ENCODE results near the gene ZNF438. TPM values are rescaled to one million over a fixed set of nuclear protein-coding genes. Genes with fewer than 3 reads are reported as not detected.
"Not testable (repeated sequence)": the region's sequence is repeated elsewhere in the genome, so short reads cannot be mapped to it uniquely, and the experiment has no call there.

The ZNF438 gene
- total and polyA plus RNA-seq, 2 donors: 8.6 to 11.5 TPM

DNA sequence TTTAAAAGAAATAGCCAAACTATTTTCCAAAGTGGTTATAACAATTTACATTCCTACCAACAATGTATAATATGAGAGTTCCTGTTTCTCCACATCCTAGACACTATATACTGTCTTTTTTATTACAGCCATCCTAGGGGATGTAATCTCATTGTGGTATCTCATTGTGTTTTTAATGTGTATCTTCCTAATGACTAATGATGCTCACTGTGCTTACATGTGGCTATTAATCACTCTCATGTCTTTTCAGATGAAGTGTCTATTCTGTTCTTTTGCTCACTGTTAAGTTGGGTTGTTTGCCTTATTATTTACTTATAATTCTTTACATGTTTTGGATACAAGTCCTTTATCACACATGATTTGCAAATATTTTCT, 71.8 kb downstream of the ZNF438 start:
- DNase-seq (ENCODE audit: extremely low spot score): no peak
- no peak overlapping the region for H3K27ac ChIP-seq (ENCODE audit: low read depth)
- no peaks in the 10 kb centered on the region for H3K4me1 ChIP-seq (ENCODE audit: insufficient read depth)
- no peaks in the 10 kb centered on the region for H3K36me3 ChIP-seq (ENCODE audit: insufficient read depth)
- no peak overlapping the region for H3K4me3 ChIP-seq (ENCODE audit: low read depth, low read length)

DNA sequence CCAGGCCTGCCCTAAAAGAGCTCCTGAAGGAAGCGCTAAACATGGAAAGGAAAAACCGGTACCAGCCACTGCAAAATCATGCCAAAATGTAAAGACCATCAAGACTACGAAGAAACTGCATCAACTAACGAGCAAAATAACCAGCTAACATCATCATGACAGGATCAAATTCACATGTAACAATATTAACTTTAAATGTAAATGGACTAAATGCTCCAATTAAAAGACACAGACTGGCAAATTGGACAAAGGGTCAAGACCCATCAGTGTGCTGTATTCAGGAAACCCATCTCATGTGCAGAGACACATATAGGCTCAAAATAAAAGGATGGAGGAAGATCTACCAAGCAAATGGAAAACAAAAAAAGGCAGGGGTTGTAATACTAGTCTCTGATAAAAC, 82.4 kb downstream of the ZNF438 start:
- H3K27ac ChIP-seq (ENCODE audit: low read depth); DNase-seq (ENCODE audit: extremely low spot score); H3K4me1 ChIP-seq (ENCODE audit: insufficient read depth); H3K4me3 ChIP-seq (ENCODE audit: low read depth, low read length); H3K36me3 ChIP-seq (ENCODE audit: insufficient read depth): not testable (repeated sequence)
- WGBS: 98% methylated on average over 2 of the region's 4 CpGs

DNA sequence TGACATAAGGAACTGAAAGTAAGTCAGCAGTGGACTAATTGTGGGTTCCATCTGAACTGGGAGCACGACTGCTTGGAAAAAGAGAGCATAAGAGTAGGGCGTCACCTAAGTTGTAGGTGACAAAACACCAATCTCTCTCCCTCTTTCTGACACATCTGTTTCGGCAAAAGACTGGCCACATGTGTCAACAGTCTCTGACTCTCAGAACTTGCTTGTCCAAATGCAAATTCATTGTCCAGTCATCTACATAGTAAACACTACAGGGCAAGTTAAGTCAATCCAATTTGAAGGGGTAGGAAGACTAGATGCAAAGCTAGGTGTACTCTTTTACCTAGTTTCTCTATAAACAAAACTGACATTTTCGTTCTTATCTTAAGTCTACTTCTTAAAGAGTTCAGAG, 87.7 kb downstream of the ZNF438 start:
- Histone ChIP-seq H3K36me3 (ENCODE audit: insufficient read depth) (no peaks in the 10 kb centered on the region), H3K4me1 (ENCODE audit: insufficient read depth) (no peaks in the 10 kb centered on the region), H3K4me3 (ENCODE audit: low read depth, low read length) (no peak overlapping the region), H3K27ac (ENCODE audit: low read depth) (no peak overlapping the region)
- WGBS: 91% methylated on average over 4 of the region's 4 CpGs
- no peak for DNase-seq (ENCODE audit: extremely low spot score)

DNA sequence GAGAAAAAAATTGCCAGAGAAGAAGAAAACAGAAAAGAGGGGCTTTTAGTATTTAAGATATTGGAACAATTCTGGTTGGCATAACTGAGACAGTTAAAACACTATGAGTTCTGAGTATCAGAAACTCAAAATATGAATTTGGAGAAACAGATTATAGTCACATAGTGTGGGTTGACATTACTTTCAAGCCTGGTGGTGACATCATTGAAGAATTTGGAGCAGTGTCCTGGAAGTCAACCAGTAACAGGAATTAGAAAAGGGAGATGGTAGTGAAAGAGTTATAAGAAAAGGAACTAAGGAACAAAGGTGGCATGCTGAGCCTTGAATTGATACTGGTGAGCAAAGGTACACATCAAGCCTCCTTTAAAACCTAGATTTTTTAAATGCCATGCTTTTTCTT, 88.2 kb downstream of the ZNF438 start:
- H3K4me1 ChIP-seq (ENCODE audit: insufficient read depth): no peaks in the 10 kb centered on the region
- H3K4me3 ChIP-seq (ENCODE audit: low read depth, low read length): no peak overlapping the region
- no peak overlapping the region for H3K27ac ChIP-seq (ENCODE audit: low read depth)
- no peaks in the 10 kb centered on the region for H3K36me3 ChIP-seq (ENCODE audit: insufficient read depth)
- no peak for DNase-seq (ENCODE audit: extremely low spot score)

DNA sequence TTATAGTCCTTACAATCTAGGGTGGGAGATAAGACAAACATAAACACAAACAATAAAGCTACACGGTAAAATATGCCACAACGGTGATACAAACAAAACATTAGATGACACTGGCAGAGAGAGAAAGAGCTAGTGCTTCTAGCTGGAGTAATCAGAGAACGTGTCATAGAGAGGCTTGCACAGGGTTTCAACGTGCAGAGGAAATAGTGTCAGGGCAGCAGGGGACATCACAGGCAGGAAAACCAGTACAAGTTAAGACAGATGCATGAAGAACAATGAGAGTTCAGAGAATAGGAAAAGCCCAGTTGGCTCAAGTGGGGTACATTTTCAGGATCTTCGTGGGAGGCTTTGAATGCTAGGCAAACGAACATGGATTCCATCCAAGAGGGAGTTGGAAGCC, 91.4 kb downstream of the ZNF438 start:
- Histone ChIP-seq H3K4me3 (ENCODE audit: low read depth, low read length) (no peak overlapping the region), H3K4me1 (ENCODE audit: insufficient read depth) (no peaks in the 10 kb centered on the region), H3K27ac (ENCODE audit: low read depth) (peak overlapping the region; percentile 10), H3K36me3 (ENCODE audit: insufficient read depth) (no peaks in the 10 kb centered on the region)
- WGBS: 34% methylated on average over 6 of the region's 6 CpGs
- DNase-seq (ENCODE audit: extremely low spot score): no peak

DNA sequence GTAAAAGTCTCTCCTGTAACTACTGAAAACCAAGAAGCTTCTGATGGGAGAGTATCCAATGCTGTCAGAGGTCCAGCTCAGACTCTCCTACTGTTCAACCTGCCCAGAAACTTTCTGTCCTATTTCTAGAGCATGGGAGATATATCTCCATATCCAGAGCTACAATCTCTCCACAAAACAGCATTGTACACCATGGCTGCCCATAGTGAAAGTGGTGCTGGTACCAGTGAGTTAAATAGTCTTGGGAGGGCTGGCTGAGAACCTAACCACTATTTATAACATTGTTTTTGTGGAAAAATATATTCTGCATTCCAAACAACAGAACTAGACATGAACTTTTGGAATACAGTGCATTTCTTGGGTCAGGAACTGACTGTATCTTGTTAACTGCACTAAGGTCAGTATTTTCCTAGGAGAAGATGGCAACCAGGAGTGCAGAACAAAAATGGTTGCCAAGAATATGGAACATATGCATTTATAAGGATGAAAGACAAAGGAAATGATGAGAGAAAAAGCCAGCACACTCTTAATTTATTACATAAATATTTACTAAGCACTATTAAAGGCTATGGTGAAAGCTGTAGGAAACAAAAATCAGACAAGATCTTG, 91.9 kb downstream of the ZNF438 start:
- no peak overlapping the region for H3K27ac ChIP-seq (ENCODE audit: low read depth)
- DNase-seq (ENCODE audit: extremely low spot score): no peak
- H3K4me1 ChIP-seq (ENCODE audit: insufficient read depth): no peaks in the 10 kb centered on the region
- no peak overlapping the region for H3K4me3 ChIP-seq (ENCODE audit: low read depth, low read length)
- H3K36me3 ChIP-seq (ENCODE audit: insufficient read depth): no peaks in the 10 kb centered on the region

DNA sequence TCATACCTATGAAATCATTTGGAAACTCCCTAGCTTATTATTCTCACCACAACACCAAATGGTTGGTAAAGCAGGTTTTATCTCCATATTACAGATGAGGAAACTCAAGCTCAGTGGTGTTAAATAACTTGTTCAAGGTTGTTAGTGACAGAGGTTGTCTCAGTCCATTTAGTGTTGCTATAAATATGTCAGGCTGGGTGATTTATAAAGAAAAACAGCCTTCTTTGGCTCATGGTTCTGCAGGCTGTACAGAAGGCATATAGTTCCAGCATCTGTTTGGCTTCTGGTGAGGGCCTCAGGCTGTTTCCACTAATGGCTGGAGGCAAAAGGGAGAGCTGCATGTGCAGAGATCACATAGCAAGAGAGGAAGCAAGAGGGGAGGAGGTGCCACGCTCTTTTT, 96.6 kb downstream of the ZNF438 start:
- WGBS: 92% methylated on average over 1 of the region's 1 CpG
- no peaks in the 10 kb centered on the region for H3K36me3 ChIP-seq (ENCODE audit: insufficient read depth)
- no peak for DNase-seq (ENCODE audit: extremely low spot score)
- H3K4me3 ChIP-seq (ENCODE audit: low read depth, low read length): no peak overlapping the region
- no peaks in the 10 kb centered on the region for H3K4me1 ChIP-seq (ENCODE audit: insufficient read depth)
- no peak overlapping the region for H3K27ac ChIP-seq (ENCODE audit: low read depth)

DNA sequence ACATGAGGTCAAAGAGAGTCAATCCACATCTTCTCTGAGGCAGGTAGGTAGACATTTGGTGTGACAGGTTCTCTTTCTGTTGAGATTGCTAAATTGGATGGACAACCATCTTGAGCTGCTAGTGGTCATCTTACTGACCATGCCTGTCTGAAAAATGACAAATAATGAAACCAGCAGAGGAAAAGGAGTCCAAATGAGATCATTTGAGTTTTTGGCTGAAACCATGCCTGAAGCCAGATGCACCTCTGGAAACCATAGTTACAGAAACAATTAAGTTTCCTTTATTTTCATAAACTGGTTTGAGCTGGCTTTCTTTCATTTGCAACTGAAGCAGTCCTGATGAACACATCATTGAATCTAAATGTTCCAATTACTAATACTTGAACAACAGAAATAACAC, 100.6 kb downstream of the ZNF438 start:
- Histone ChIP-seq H3K4me1 (ENCODE audit: insufficient read depth) (no peaks in the 10 kb centered on the region), H3K4me3 (ENCODE audit: low read depth, low read length) (no peak overlapping the region), H3K27ac (ENCODE audit: low read depth) (no peak overlapping the region), H3K36me3 (ENCODE audit: insufficient read depth) (no peaks in the 10 kb centered on the region)
- DNase-seq (ENCODE audit: extremely low spot score): no peak

DNA sequence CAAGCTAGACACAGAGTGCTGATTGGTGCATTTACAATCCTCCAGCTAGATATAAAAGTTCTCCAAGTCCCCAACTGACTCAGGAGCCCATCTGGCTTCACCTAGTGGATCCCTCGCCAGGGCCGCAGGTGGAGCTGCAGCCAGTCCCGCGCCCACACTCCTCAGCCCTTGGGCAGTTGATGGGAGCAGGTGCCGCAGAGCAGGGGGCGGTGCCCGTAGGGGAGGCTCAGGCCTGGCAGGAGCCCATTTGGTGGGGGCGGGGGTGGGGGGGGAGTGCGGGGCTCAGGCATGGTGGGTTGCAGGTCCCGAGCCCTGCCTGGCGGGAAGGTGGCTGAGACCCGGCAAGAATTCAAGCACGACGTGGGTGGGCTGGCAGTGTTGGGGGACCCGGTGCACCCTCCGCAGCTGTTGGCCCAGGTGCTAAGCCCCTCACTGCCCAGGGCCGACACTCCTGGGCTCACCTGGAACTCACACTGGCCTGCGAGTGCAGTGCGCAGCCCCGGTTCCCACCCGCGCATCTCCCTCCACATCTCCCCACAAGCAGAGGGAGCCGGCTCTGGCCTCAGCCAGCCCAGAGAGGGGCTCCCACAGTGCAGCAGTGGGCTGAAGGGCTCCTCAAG, 101.7 kb downstream of the ZNF438 start:
- H3K27ac ChIP-seq (ENCODE audit: low read depth): no peak overlapping the region
- H3K4me1 ChIP-seq (ENCODE audit: insufficient read depth): no peaks in the 10 kb centered on the region
- 98% methylated on average over 23 of the region's 23 CpGs for WGBS
- H3K36me3 ChIP-seq (ENCODE audit: insufficient read depth): no peaks in the 10 kb centered on the region
- no peak overlapping the region for H3K4me3 ChIP-seq (ENCODE audit: low read depth, low read length)
- no peak for DNase-seq (ENCODE audit: extremely low spot score)

DNA sequence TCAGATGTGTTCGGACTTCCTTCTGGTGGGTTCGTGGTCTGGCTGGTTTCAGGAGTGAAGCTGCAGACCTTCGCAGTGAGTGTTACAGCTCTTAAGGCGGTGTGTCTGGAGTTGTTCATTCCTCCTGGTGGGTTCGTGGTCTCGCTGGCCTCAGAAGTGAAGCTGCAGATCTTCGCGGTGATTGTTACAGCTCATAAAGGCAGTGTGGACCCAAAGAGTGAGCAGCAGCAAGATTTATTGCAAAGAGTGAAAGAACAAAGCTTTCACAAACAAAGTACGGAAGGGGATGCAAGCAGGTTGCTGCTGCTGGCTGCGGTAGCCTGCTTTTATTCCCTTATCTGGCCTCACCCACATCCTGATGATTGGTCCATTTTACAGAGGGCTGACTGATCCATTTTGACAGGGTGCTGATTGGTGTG, 102.3 kb downstream of the ZNF438 start:
- not testable (repeated sequence) for DNase-seq (ENCODE audit: extremely low spot score); H3K4me1 ChIP-seq (ENCODE audit: insufficient read depth); H3K36me3 ChIP-seq (ENCODE audit: insufficient read depth); H3K27ac ChIP-seq (ENCODE audit: low read depth); H3K4me3 ChIP-seq (ENCODE audit: low read depth, low read length)
- 91% methylated on average over 10 of the region's 10 CpGs for WGBS

DNA sequence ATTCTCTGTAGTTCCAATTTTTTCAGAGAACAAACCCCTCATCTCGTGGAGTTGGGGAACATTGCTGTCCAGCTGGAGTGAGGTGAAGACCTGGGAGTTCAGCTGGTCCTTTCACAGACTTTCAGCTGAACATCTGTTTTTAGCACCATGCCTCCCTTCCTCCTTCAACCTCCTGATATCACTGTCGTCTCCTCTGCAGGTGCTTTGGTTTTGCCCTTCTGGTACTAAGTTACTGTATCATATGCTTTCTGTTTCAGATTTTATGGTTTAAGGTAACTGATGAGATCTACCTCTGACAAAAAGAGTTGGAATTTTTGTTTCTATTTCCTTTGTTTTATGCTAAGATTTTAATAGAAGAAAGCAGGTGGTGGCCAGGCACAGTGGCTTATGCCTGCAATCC, 102.9 kb downstream of the ZNF438 start:
- Histone ChIP-seq H3K36me3 (ENCODE audit: insufficient read depth) (no peaks in the 10 kb centered on the region), H3K27ac (ENCODE audit: low read depth) (no peak overlapping the region), H3K4me3 (ENCODE audit: low read depth, low read length) (no peak overlapping the region), H3K4me1 (ENCODE audit: insufficient read depth) (no peaks in the 10 kb centered on the region)
- no peak for DNase-seq (ENCODE audit: extremely low spot score)
- WGBS: 91% methylated on average over 2 of the region's 2 CpGs

DNA sequence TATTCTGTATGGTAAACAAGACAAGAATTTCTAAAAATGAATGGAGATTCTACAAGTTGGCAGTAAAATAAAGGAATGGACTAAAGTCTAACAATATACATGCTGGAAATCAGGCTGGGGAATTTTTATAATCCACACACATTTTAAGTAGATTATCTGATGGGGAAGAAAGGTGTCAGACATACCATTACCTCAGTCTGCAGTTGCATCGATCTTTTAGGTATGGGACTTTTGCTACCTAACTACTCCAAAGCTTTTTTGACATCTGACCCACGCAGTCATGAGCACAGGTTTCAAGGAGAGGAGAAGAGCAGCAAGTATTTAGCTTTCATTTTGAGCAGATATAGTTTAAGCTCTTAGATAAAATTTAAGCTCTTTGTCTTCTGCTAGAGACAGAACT, 113.0 kb downstream of the ZNF438 start:
- 92% methylated on average over 2 of the region's 2 CpGs for WGBS
- no peaks in the 10 kb centered on the region for H3K36me3 ChIP-seq (ENCODE audit: insufficient read depth)
- H3K27ac ChIP-seq (ENCODE audit: low read depth): no peak overlapping the region
- H3K4me1 ChIP-seq (ENCODE audit: insufficient read depth): no peaks in the 10 kb centered on the region
- no peak overlapping the region for H3K4me3 ChIP-seq (ENCODE audit: low read depth, low read length)
- no peak for DNase-seq (ENCODE audit: extremely low spot score)

DNA sequence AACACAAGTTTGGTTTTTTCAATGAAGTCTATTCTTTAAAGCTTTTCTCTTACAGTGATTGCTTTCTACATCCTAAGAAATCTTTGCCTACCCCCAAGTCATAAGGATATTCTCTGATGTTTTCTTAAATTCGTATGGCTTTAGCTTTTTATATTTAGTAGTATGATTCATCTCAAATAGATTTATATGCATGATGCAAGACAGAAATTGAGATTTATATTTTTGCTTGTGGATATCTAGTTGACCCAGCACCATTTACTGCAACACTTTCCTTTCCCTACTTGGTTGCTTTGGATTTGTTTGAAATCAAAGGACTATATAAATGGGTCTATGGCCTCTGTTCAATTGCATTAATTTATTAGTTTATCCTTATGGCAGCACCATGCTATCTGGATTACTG, 113.9 kb downstream of the ZNF438 start:
- no peak overlapping the region for H3K4me3 ChIP-seq (ENCODE audit: low read depth, low read length)
- 46% methylated on average over 1 of the region's 1 CpG for WGBS
- H3K4me1 ChIP-seq (ENCODE audit: insufficient read depth): no peaks in the 10 kb centered on the region
- no peak for DNase-seq (ENCODE audit: extremely low spot score)
- no peak overlapping the region for H3K27ac ChIP-seq (ENCODE audit: low read depth)
- H3K36me3 ChIP-seq (ENCODE audit: insufficient read depth): no peaks in the 10 kb centered on the region

DNA sequence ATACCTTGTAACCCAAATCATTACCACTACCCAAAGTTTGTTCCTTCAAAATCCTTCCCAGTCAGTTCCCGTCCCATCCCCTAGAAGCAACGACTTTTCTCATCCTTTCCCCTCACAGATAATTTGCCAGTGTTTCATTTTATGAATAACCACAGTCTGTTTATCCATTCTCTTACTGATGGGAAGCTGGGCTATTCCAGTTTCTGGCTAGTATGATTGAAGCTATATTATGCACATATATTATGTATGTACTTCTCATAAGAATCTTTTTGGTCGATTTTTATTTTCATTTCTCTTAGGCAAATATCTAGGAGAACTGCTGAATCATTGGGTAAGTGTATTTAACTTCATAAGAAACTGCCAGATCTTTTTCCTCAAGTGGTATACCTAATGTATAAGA, 114.6 kb downstream of the ZNF438 start:
- no peak overlapping the region for H3K27ac ChIP-seq (ENCODE audit: low read depth)
- no peaks in the 10 kb centered on the region for H3K4me1 ChIP-seq (ENCODE audit: insufficient read depth)
- H3K4me3 ChIP-seq (ENCODE audit: low read depth, low read length): no peak overlapping the region
- H3K36me3 ChIP-seq (ENCODE audit: insufficient read depth): no peaks in the 10 kb centered on the region
- WGBS: 85% methylated on average over 3 of the region's 3 CpGs
- no peak for DNase-seq (ENCODE audit: extremely low spot score)

DNA sequence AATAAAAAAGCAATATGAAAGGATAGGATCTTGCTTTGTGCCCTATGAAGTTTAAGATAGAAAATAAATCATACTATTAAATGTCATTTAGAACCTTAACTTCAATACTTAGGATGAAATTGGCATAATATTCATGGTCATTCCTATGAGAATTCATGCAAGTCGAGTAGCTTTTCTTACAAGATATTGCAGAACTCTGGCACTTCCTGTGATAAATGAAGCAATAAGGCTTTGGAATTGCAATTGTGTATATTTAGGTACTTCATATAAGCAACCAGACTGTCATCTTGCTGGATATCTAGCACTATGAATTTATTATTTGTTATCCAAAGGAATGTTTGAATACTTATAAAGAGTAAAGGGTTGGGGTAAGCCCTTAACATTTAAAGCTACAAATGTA, 116.5 kb downstream of the ZNF438 start:
- Histone ChIP-seq H3K27ac (ENCODE audit: low read depth) (no peak overlapping the region), H3K4me3 (ENCODE audit: low read depth, low read length) (no peak overlapping the region), H3K36me3 (ENCODE audit: insufficient read depth) (no peaks in the 10 kb centered on the region), H3K4me1 (ENCODE audit: insufficient read depth) (no peaks in the 10 kb centered on the region)
- WGBS: 31% methylated on average over 1 of the region's 1 CpG
- no peak for DNase-seq (ENCODE audit: extremely low spot score)
